ENCODE data around the gene ERP29.

Gene ERP29

DNA sequence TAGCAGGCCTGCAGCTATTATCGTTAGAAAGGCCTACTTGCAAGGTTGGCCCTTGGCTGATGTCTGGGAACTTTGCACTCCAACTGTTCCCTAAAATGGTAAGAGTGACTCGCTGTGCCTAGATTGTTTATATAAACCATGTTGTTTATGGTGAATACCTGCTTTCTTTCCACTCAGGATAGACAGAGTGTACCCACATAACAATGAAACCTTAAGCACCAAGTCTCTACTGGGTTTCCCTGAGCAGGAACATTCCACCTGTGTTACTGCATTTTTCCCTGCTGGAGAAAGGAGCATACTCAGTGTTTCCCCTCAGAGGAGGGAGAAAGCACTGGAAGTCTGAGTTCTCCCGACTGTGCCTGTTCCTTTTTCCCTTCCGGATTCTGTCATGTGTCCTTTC lies 32.8 kb downstream of the ERP29 start:
- no peak for DNase-seq

DNA sequence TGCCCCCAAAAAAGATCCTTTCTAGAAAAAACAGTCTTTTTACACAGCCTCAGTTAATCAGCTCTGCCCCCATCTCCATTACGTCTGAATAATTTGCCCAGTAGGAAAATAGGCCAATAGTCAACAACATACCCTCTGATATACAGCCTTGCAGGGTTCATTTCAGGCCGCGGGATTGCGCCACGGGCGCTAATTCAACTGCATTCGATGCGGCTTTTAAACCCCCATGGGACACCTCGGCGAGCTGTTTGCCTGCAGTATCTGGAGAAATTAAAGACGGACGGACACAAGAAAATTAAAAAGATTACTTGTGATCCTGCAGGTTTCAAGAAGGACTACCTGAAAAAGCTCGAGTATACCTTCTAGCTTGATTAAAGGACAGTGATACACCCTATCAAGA lies 36.1 kb downstream of the ERP29 start:
- no peak for DNase-seq

DNA sequence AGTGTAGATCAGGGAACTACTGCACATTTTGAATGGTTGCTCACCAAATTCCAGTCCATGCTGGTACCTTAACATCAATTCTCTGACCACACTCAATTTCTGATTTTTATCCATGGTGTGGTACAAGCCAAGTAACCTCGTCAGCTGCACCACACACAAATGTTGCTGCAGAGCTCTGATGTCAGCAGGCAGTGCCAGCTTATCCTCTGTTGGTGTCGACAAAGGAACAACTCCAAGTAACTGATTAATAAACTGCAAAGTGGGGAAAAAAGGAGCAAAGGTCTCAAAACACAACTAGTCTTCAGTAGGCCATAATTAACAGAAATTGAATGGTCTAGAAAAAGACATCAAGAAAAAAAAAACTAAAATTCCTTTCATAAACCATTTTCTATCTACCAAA lies 47.9 kb downstream of the ERP29 start:
- DNase-seq, result no peak

DNA sequence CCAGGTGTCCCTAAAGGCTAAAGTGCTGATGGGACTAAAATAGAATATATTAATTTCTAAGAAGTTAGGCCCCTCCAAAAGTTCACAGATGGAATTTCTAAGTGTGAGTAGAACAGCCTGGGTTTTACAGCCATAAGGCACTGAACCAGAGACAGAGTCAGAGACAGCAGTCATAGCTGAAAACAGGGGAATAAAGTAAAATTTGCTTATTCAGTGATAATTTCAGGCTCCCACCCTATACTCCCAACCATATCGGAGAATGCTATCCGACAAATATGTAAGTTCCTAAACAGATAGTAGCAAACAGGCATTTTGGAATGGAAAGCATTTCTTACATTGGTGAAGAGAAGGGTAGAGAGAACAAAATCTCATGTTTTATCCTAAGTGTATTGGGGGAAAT lies 50.0 kb downstream of the ERP29 start:
- DNase-seq, result no peak

DNA sequence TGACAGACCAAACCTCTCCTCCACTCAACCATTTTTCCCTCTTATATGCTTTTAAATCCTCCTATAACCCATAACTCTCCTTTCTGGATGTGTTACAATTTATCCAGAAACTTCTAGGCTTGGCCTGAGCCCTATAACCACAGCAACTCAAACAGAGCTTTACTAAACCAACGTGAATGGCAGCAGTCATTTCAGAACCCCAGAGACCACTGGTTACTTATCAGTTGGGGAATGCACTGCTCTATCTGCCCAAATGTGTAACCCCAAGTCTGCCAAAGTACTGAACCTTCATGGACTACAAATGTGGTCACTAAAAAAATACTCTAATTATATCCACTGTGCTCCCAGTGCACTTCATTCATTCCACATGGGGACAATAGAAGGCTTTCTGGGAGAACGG lies 53.3 kb downstream of the ERP29 start:
- DNase-seq, result no peak
